ENCODE measurements around the gene SHISA2.
A peak's percentile ranks its signal among the peaks of the same experiment; 100 is the strongest.
"Not testable (repeated sequence)": the region's sequence is repeated elsewhere in the genome, so short reads cannot be mapped to it uniquely, and the experiment has no call there.

SHISA2 gene

GRCh38 chr13:26051657-26052311, at the start of gene SHISA2:
SHISA2 (minus strand) TSS chr13:26052016; CDS start chr13:26050975, 1,041 bp downstream.
- peak; percentile 77 for DNase-seq (ENCODE audit: low spot score)

- DNase-seq (ENCODE audit: low spot score) = no peak
Measured at GRCh38 chr13:26095846-26096610, 44.2 kb upstream of the SHISA2 start.

- no peak for DNase-seq (ENCODE audit: low spot score)
Measured at GRCh38 chr13:26095338-26095737, 43.5 kb upstream of the SHISA2 start.

DNA sequence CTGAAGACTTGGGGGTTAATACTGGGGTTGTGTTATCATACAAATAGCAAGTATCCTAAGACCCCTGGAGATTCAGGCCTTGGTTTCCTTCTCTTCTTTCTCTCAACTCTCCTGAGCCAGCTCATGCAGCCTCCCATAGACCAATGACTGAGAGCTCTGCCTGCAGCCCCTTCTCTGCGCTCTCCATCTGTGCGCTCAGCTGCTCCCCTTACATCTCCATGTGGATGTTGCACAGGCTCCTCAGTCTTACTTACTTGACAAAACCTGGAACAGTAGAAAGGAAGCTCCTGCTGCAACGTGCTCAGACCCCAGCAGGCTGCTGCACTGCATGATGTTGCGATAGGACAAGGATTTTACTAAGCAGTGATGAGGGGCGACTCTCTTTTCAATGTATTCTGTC, 25.0 kb upstream of the SHISA2 start:
- not testable (repeated sequence) for DNase-seq (ENCODE audit: low spot score)

DNA sequence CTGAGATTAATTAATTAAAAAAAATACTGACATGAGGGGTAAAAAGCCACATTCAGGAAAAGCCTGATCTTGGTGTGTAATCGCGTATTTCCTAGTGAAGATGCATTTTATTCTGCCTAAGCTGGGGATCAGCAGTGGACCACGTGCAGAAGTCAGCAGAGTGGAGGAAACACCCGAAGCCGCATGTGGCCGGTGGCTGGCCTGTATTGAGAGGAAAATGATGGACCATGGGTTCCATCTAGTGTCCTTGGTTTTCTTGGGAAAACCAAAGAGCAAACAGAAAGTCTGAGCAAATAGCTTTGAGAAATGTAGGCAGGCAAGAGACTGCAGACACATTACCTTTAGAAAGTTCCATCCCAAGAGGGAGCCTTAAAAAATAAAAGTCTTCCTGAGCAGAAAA, 23.7 kb upstream of the SHISA2 start:
- no peak for DNase-seq (ENCODE audit: low spot score)

DNA sequence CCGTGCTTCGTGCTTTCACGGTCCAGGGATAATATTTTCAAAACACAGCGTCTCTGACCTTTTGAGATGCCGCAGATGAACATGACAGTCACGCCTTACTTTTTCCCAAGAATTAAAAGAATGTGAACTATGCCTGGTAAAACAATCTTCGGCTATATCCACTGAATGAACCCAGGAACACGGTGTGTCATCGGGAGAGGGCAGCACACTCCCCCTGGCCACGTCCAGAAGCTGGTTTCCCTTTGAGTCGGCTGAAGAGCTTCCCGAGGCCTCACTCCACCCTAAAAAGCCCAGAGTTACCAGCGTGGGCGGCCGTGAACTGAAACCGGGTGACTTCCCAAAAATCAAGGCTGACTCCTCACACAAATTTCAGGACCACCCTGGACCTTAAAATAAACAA, 22.9 kb upstream of the SHISA2 start:
- DNase-seq (ENCODE audit: low spot score) = no peak

- DNase-seq (ENCODE audit: low spot score) = not testable (repeated sequence)
Measured at GRCh38 chr13:26072335-26072734, 20.5 kb upstream of the SHISA2 start.

DNA sequence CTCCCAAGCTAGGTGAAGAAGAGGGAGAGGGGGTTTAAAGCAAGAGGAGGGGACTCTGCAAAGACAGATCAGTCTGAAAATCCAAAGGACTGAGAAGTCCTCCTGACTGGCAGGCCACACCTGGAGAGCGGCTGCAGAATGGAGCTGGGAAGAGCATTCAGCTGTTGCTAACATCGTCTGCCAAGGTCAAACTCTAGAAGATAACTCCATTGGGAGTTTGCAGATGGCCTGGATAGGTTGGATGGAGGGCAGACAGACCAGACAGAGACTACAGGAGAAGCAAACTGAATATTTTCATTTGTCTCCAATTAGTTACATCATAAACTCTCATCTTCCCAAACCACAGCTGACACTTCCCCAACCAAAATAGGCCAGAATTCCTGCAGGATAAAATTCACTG, 19.9 kb upstream of the SHISA2 start:
- no peak for DNase-seq (ENCODE audit: low spot score)

DNA sequence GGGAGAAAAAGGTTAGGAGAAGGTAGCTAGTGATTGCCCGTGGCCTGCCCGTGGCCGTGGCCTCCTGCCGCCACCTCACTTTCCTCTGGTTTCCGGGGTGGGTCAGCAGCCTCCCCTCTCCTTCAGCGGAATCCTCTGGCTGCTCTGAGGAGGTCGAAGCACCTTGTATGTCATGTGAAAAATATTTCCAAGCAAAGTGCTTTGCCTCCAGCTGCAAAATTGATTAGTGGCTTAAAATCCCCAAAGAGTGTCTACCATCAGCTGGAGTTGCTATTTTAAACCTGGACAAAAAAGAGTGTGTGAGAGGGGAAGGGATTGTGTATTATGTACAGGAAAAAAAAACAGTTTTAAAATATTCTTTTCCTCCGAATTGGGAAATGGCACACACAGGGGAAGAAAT, 17.8 kb upstream of the SHISA2 start:
- DNase-seq (ENCODE audit: low spot score) = not testable (repeated sequence)

- DNase-seq (ENCODE audit: low spot score) = not testable (repeated sequence)
Measured at GRCh38 chr13:26068372-26068771, 16.6 kb upstream of the SHISA2 start.

DNA sequence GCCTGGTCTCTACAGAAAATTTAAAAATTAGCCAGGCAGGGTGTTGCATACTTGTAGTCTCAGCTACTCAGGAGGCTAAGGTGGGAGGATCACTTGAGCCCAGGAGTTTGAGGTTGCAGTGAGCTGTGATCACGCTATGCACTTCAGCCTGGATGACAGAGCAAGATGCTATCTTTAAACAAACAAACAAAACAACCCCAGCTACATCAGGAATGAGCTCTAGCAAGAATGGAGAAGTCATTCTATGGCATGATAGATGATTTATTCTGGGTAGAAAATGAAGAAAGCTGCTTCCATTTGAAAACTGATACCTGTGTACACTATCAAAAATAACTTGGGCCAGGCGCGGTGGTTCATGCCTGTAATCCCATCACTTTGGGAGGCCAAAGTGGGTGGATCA, 15.8 kb upstream of the SHISA2 start:
- DNase-seq (ENCODE audit: low spot score) = no peak

- not testable (repeated sequence) for DNase-seq (ENCODE audit: low spot score)
Measured at GRCh38 chr13:26066492-26066891, 14.7 kb upstream of the SHISA2 start.

DNA sequence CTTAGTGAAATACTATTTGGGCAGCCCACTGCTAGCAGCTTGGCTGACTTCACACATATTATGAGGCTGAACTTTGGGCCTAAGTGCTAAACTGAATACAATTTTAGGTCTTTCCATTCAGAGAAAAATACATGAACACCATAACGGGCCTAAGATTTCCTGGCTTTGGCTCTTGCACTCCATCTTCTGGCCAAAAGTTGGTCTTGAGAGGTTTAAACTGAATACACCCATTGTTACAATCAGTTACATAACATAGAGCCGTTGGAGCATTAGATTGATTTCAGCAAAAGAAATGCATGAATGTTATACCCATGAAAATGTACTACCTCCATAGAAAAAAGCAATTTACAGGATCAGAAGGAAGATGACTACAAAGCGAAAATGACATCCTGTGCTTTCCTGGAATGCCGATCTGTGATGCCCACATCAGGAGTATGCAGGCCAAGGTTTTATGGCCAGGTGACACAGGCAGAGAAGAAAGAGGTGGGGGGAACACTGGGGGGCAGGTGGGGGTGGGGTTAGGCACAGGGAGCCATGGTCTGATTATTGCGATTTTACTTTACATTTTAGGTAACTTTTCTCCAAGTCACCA, 11.1 kb upstream of the SHISA2 start:
- DNase-seq (ENCODE audit: low spot score) = no peak

DNA sequence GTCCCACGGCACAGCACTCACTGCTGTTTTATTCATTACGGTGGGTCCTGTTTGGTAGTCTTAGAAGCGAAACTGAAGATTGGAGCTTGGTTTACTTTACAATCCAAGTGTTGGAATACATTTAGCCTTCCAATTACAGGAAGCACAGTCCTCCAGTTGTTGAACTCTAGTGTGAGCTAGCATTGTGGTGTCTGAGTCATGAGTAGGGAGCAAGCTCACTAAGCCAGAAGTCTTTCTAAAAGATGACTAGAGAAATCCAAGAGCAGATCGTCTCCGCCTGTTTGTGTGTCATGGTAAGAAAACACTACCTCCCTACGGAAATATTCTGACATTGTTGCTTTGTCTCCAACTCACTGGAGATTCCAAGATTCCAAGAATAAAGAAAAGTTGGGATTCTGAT, 10.1 kb upstream of the SHISA2 start:
- no peak for DNase-seq (ENCODE audit: low spot score)

DNA sequence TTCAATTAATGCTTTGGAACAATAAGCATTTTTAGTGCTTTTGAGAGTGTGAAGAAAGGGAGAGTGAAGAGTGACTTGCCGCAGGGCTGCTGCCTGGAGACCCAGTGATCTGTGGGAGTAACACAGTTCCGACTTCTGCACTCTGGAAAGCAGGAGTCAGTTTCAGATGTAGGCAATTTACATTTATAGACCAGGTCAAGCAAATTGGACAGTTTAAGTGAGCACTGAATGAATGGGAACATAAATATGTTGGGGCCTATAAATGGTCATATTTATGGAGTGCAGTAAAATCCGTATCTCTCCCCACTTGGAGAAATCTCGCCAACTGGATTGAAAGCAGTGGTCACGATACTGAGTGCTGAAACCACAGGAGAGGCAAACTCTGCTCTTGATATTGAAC, 9.4 kb upstream of the SHISA2 start:
- DNase-seq (ENCODE audit: low spot score) = no peak

DNA sequence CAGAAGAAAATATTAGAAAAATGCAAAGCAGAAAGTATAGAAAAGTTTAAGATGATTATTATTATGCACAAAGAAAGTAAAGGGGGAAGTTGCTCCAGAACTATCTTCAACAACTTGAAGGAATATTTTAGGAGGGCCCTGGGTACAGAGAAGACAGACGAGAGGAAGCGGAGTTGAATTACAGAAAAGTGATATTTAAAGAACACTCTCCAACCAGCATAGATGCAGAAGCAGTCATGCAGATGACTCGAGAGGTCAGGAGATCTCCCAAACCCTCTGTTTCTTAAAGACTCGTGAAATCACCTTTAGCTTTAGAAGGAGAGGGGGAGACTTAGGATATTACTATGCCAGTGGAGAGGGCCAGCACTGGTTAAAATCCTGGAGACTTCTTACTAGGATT, 8.5 kb upstream of the SHISA2 start:
- DNase-seq (ENCODE audit: low spot score) = no peak

- no peak for DNase-seq (ENCODE audit: low spot score)
Measured at GRCh38 chr13:26058704-26059103, 6.9 kb upstream of the SHISA2 start.

GRCh38 chr13:26054896-26055295, 3.1 kb upstream of the SHISA2 start:
- DNase-seq (ENCODE audit: low spot score) = no peak

DNA sequence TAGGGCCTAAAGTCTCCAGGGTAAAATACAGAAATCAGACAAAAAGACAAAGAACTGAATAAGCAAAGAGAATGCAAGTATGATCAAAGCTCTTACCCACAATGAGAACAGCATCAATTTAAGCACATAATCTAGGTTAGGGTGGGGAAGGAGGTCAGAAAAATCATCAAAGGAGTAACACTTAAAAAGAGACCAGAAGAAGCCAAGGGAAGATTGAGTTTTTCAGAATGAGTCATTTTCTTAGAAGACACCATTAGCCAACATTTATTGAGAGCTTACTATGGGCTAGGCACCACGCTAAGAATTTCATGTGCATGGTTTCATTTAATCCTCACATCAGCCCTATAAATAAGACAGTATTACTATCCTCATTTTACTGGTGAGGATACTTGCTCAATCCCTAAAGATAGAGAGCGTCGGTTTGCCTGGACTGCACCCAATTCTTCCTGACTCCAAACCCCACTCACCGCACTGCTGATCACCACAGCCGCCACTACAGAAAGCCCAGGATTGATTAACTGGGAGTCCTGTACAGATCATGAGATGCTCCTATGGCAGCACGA, 1.7 kb upstream of the SHISA2 start:
- DNase-seq (ENCODE audit: low spot score) = no peak

DNA sequence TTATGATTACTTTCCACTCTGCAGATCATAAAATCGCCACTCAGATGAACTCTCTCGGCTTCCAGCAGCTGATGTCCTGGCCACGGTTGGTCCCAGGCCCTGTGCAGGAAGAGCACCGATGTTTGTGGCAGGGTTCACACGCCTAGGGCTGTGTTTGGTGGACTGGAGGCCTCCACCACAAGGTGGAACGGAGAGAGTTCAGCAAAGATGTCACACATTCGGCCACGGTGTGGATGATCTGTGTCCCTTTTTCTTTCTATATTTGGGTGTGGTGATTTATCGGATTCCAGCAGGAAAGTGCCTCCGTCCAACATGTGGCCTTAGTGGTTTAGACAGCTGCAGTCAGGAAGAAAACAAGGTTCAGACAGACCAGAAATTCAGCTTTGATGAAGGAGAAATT, 521 bp upstream of the SHISA2 start:
- DNase-seq (ENCODE audit: low spot score) = no peak

DNA sequence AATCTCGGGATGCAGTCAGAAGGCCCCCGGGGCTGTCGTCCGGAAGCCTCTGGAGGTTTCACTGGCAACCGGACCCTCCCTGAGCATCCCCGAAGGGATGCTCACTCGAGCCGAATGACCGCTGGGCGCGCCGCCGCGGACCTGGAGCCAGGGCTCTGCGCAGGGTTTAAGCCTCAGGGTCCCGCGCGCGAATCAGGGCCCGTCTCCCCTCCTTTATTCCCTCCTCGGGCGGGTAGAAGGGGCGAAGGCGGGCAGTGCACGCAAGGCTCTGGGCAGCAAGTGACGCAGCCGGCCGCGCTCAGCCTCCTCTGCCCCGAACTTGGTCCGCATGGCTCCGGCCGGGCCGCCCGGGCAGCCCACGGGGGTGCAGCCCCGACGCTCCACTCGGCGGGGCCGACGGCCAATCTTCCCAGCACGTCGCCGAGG, 572 bp downstream of the SHISA2 start:
- DNase-seq (ENCODE audit: low spot score) = peak; percentile 45

DNA sequence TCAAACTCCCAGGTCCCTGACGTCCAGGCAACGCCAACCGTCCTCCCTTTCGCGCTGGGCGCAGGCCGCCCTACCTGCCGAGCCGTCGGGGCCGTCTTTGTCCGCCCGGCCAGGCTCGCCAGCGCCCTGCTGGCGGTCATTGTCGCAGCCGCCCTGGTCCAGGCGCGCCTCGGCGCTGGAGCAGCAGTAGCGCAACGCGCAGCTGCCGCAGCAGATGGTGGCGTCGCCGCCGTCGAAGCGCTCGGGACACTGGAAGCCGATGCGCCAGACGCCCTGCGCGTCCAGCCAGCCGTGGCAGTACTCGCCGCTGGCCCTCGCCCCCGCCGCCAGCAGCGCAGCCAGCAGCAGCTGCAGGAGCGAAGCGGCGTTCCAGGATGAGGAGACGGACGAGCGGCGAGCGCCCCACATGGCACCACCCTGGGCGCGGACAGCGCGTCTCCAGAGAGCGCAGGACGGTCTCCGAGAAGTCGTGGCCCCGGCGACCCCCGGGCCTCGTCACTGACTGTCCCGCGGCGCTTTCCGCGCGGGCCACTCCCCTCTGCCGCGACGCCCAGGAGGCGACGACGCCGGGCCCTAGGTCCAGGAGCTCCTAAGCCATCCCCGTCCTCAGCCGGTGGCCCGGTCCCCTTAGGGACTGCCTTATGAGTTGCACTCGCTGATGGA, 1.1 kb downstream of the SHISA2 start:
- DNase-seq (ENCODE audit: low spot score) = peak; percentile 58
